Vagina (tissue), 2 donors: Measurements from ENCODE around the gene PARP4.

Source experiments
- CTCF ChIP-seq, 3 experiments: fragments of 450-650 bp in 2 of 3; fragments of 200-600 bp in 1 of 3; sonication (generic) in 1 of 3; IDR thresholded peaks; one replicate each; pipeline ENCODE4 v1.5.1; 2017 to 2019; ENCODE audit warnings: antibody characterized with exemption in 3 of 3, mild to moderate bottlenecking in 2 of 3, moderate library complexity in 2 of 3
- POLR2A ChIP-seq, 2 donors: fragments of 450-650 bp; IDR thresholded peaks; one replicate each; pipeline ENCODE4 v1.6.1; 2017; ENCODE audit warnings: antibody characterized with exemption in 2 of 2, mild to moderate bottlenecking in 2 of 2, moderate library complexity in 2 of 2
- POLR2AphosphoS5 ChIP-seq, 2 donors: sonication (generic); formaldehyde crosslinking; IDR thresholded peaks; one replicate each; pipeline ENCODE4 v1.9.0; 2017; ENCODE audit warnings: antibody characterized with exemption in 2 of 2, mild to moderate bottlenecking in 2 of 2, low read depth in 1 of 2; ENCODE audit not compliant: insufficient read depth in 1 of 2

- TF ChIP-seq CTCF (IDR thresholded peaks at IDR 0.05) (no peak), POLR2A (IDR thresholded peaks at IDR 0.05) (no peak), POLR2AphosphoS5 (IDR thresholded peaks at IDR 0.05; ENCODE audit: insufficient read depth in 1 of 2, low read depth in 1 of 2) (no peak)
These were observed 69.2 kb downstream of the PARP4 start for GRCh38 chr13:24443366-24443765.
